IMR-90 (cell line): Measurements from ENCODE around the gene TFAP2B. TPM values are rescaled to one million over a fixed set of nuclear protein-coding genes. Genes with fewer than 3 reads are reported as not detected.

Experiments
- ATAC-seq: fragments of 200-7000 bp; cut with Tn5 transposase; 2 replicates; pipeline ENCODE4 v1.9.1; 2020; ENCODE audit warnings: low read depth, mild to moderate bottlenecking, moderate library complexity
- BruUV-seq: library from RNA; stranded (reverse); fragments of 400-500 nt; replicated peaks from 2 replicates; lab custom pipeline; 2021; lab: Mats Ljungman, UMichigan
- CTCF ChIA-PET: fragments of 300-600 bp; formaldehyde crosslinking; extraction: SDS; loops from one replicate; lab custom pipeline; 2021; ENCODE audit warnings: antibody characterized with exemption; lab: Yijun Ruan, JAX
- POLR2A ChIA-PET: fragments of 300-600 bp; sonication (Branson Sonifier 250); formaldehyde crosslinking; loops from one replicate; lab custom pipeline; 2022; ENCODE audit warnings: antibody characterized with exemption; ENCODE audit not compliant: unreplicated experiment; lab: Charles Lee
- DNase-seq: peaks from one replicate; pipeline ENCODE4 v3.0.0; 2013
- H2AFZ ChIP-seq: replicated peaks from 2 replicates; pipeline ENCODE3; 2013; ENCODE audit warnings: low read length, mild to moderate bottlenecking; ENCODE audit not compliant: poor library complexity
- H2AK5ac ChIP-seq: 2 replicates; pipeline ENCODE4 v1.6.1; 2013; ENCODE audit warnings: low read depth, low read length, inconsistent platforms
- H2AK9ac ChIP-seq: replicated peaks from 2 replicates; pipeline ENCODE3; 2013; ENCODE audit warnings: mild to moderate bottlenecking, low read depth, low read length, moderate library complexity; ENCODE audit not compliant: poor library complexity
- H2BK120ac ChIP-seq: 2 replicates; pipeline ENCODE4 v1.6.1; 2013; ENCODE audit warnings: low read depth, low read length, inconsistent platforms
- H2BK15ac ChIP-seq: 3 replicates; pipeline ENCODE4 v1.6.1; 2013; ENCODE audit warnings: low read depth, low read length, inconsistent platforms
- H2BK20ac ChIP-seq: 2 replicates; pipeline ENCODE4 v1.6.1; 2013; ENCODE audit warnings: low read depth, mild to moderate bottlenecking, inconsistent platforms, low read length, moderate library complexity
- H2BK5ac ChIP-seq: 2 replicates; pipeline ENCODE4 v1.6.1; 2013; ENCODE audit warnings: mild to moderate bottlenecking, low read depth, low read length, inconsistent platforms; ENCODE audit not compliant: poor library complexity, severe bottlenecking
- H3K14ac ChIP-seq: replicated peaks from 2 replicates; pipeline ENCODE4 v1.6.1; 2013; ENCODE audit warnings: low read depth, low read length, inconsistent platforms
- H3K18ac ChIP-seq: 2 replicates; pipeline ENCODE4 v1.6.1; 2013; ENCODE audit warnings: low read depth, low read length, control low read depth
- H3K23ac ChIP-seq: 2 replicates; pipeline ENCODE4 v1.6.1; 2013; ENCODE audit warnings: low read depth, low read length, inconsistent platforms
- H3K27ac ChIP-seq: 2 replicates; pipeline ENCODE4 v1.5.1; 2013; ENCODE audit warnings: mild to moderate bottlenecking, control low read depth, low read length; ENCODE audit not compliant: insufficient read depth
- H3K27me3 ChIP-seq: 2 replicates; pipeline ENCODE4 v1.6.1; 2013; ENCODE audit warnings: low read length; ENCODE audit not compliant: control insufficient read depth, insufficient read depth
- H3K36me3 ChIP-seq: 2 replicates; pipeline ENCODE4 v1.6.1; 2013; ENCODE audit warnings: low read length, mixed read lengths; ENCODE audit not compliant: control insufficient read depth, insufficient read depth
- H3K4ac ChIP-seq: 2 replicates; pipeline ENCODE4 v1.6.1; 2013; ENCODE audit warnings: low read depth, low read length, inconsistent platforms
- H3K4me1 ChIP-seq: 2 replicates; pipeline ENCODE4 v1.6.1; 2013; ENCODE audit warnings: low read length, mixed read lengths; ENCODE audit not compliant: control insufficient read depth, insufficient read depth
- H3K4me2 ChIP-seq: 2 replicates; pipeline ENCODE4 v1.6.1; 2013; ENCODE audit warnings: low read depth, mild to moderate bottlenecking, control low read depth, low read length, moderate library complexity
- H3K4me3 ChIP-seq: 2 replicates; pipeline ENCODE4 v1.5.1; 2013; ENCODE audit warnings: low read depth, mild to moderate bottlenecking, control low read depth, low read length, moderate library complexity; ENCODE audit not compliant: insufficient read depth
- H3K56ac ChIP-seq: 2 replicates; pipeline ENCODE4 v1.6.1; 2013; ENCODE audit warnings: low read length, inconsistent platforms; ENCODE audit not compliant: insufficient read depth; ENCODE audit errors: extremely low read depth
- H3K79me1 ChIP-seq, 2 experiments: 2 replicates each; pipeline ENCODE4 v1.6.1; 2013; ENCODE audit warnings: low read length in 2 of 2, inconsistent platforms in 1 of 2, low read depth in 1 of 2
- H3K9ac ChIP-seq: 2 replicates; pipeline ENCODE4 v1.6.1; 2013; ENCODE audit warnings: low read depth, low read length, control low read depth
- H3K9me1 ChIP-seq: 2 replicates; pipeline ENCODE4 v1.6.1; 2013; ENCODE audit warnings: low read length, inconsistent platforms; ENCODE audit not compliant: insufficient read depth
- H3K9me3 ChIP-seq: 2 replicates; pipeline ENCODE4 v1.6.1; 2013; ENCODE audit warnings: low read length; ENCODE audit not compliant: control insufficient read depth, insufficient read depth
- H4K20me1 ChIP-seq: 2 replicates; pipeline ENCODE4 v1.6.1; 2013; ENCODE audit warnings: low read length, inconsistent platforms; ENCODE audit not compliant: insufficient read depth
- H4K5ac ChIP-seq: 2 replicates; pipeline ENCODE4 v1.6.1; 2013; ENCODE audit warnings: mild to moderate bottlenecking, low read depth, low read length, control low read depth
- H4K8ac ChIP-seq, 2 experiments: 2 replicates each; pipeline ENCODE4 v1.6.1; 2013; ENCODE audit warnings: low read depth in 2 of 2, low read length in 2 of 2, control low read depth in 1 of 2, inconsistent platforms in 1 of 2
- H4K91ac ChIP-seq: 2 replicates; pipeline ENCODE4 v1.6.1; 2013; ENCODE audit warnings: low read depth, low read length, inconsistent platforms; ENCODE audit not compliant: insufficient read depth
- BHLHE40 ChIP-seq: fragments of 150-350 bp; IDR thresholded peaks from 2 replicates; pipeline ENCODE4 v1.6.1; 2016; ENCODE audit warnings: mild to moderate bottlenecking, low read depth, low read length
- MAFK ChIP-seq: IDR thresholded peaks from 2 replicates; pipeline ENCODE4 v1.6.1; 2012; ENCODE audit warnings: low read depth, low read length, improper control_type of control experiment
- MAZ ChIP-seq: IDR thresholded peaks from 2 replicates; pipeline ENCODE4 v1.6.1; 2012; ENCODE audit warnings: low read depth, mild to moderate bottlenecking, low read length, improper control_type of control experiment, moderate library complexity, borderline replicate concordance
- NFE2L2 ChIP-seq: fragments of 150-350 bp; IDR thresholded peaks from 2 replicates; pipeline ENCODE4 v1.6.1; 2016; ENCODE audit warnings: low read depth, mild to moderate bottlenecking, low read length
- RAD21 ChIP-seq: IDR thresholded peaks from 2 replicates; pipeline ENCODE4 v1.6.1; 2012; ENCODE audit warnings: low read length, improper control_type of control experiment
- RFX5 ChIP-seq: IDR thresholded peaks from 2 replicates; pipeline ENCODE4 v1.8.0; 2012; ENCODE audit warnings: low read depth, mild to moderate bottlenecking, low read length, moderate library complexity
- SMC3 ChIP-seq: fragments of 150-350 bp; IDR thresholded peaks from 2 replicates; pipeline ENCODE4 v1.6.1; 2016; ENCODE audit warnings: low read depth, mild to moderate bottlenecking, antibody characterized with exemption, low read length, moderate library complexity
- WGBS, 2 experiments: methylation state at CpG; one replicate each; pipeline versions ENCODE4 v1.1.5 to v1.1.7; 2013; ENCODE audit warnings: missing lambda C conversion rate in 2 of 2; ENCODE audit not compliant: insufficient read length in 1 of 2; ENCODE audit errors: extremely low coverage in 2 of 2; 5-methylcytosine and 5-hydroxymethylcytosine counted together
- dilution Hi-C: fragments of 300-500 bp; cut with HindIII; formaldehyde crosslinking; loops from one replicate; pipeline ENCODE4 v1.14.3; 2018; ENCODE audit warnings: low sequenced_read_pairs; ENCODE audit not compliant: unreplicated experiment
- in situ Hi-C: fragments of 300-500 bp; cut with MboI; formaldehyde crosslinking; loops from 3 replicates; pipeline ENCODE4 v1.14.3; 2019; ENCODE audit warnings: low sequenced_read_pairs, inconsistent platforms, mixed read lengths
- intact Hi-C: fragments of 100-400 bp; cut with micrococcal nuclease; formaldehyde crosslinking; loops from 2 replicates; pipeline ENCODE4 v1.10.0; 2022
- polyA plus RNA-seq, 3 experiments: library from polyadenylated mRNA; depleted of rRNA; stranded (reverse); fragments of >200 nt; gene quantifications; 2 replicates each; pipeline ENCODE4 v1.2.3, GENCODE V29; 2012; ENCODE audit warnings: low replicate concordance in 1 of 3
- total RNA-seq: library from RNA; depleted of rRNA; stranded (reverse); fragments of >200 nt; gene quantifications from 2 replicates; pipeline ENCODE4 v1.2.3, GENCODE V29; 2012
- TF ChIP-seq, protein P1 (sequence below): conservative IDR thresholded peaks from 2 replicates; pipeline ENCODE4 v1.5.1; 2012; ENCODE audit warnings: mild to moderate bottlenecking, low read depth, low read length, improper control_type of control experiment

Gene TFAP2B
- total and polyA plus RNA-seq, 2 of the 4 experiments (the other 2 are of a cell fraction) = not detected

DNA sequence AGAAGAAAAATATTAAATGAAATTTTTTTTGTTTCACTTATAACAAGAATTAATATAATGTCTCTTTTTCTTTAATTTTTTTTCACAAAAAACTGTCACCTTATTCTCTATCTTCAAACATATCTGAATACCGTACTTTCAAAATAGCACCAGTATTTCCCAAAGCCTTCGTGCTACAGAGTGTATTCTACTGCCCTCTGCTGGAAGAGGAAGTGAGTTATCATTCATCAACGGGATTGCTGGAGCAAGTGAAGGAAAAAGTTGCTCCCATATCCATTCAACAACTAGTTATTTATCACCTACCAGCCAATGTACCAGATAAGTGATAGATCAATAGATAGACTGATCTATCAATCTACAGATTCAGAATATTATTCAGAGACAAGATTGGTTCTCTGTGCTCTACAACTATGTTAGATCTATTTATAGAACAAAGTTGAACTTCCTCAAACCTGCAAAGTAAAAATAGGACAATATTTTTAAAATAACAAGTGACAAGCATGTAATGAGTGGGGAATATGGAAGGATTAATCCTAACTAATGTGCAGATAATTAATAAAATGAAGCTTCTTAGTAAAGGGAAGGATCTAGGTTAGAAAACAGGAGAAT is 26.7 kb upstream of the TFAP2B start:
- Histone ChIP-seq H3K14ac (no peak overlapping the region), H4K91ac (no peak overlapping the region), H4K8ac (no peak overlapping the region), H3K9me3 (no peaks in the 10 kb centered on the region), H3K9ac (no peak overlapping the region), H3K36me3 (no peaks in the 10 kb centered on the region), H2BK20ac (no peak overlapping the region), H3K27me3 (no peaks in the 10 kb centered on the region), H4K5ac (no peak overlapping the region), H2AK9ac (no peak overlapping the region), H2AK5ac (no peak overlapping the region), H3K4me3 (no peak overlapping the region), H3K18ac (no peak overlapping the region), H3K27ac (no peak overlapping the region), H3K4me1 (no peaks in the 10 kb centered on the region), H3K23ac (no peak overlapping the region), H3K9me1 (no peaks in the 10 kb centered on the region), H3K56ac (no peak overlapping the region), H3K4ac (no peak overlapping the region), H2BK120ac (no peak overlapping the region), H2BK5ac (no peak overlapping the region), H3K79me1 (no peaks in the 10 kb centered on the region), H2AFZ (no peak overlapping the region), H3K4me2 (no peak overlapping the region), H2BK15ac (no peak overlapping the region), H4K20me1 (no peaks in the 10 kb centered on the region)
- dilution Hi-C loops (no loop called here), intact Hi-C loops (loop anchor here (1.0 kb wide), 1 partner anchor 664 kb away; no protein-coding TSS in a partner anchor), in situ Hi-C loops (no loop called here)
- TF ChIP-seq BHLHE40 (no peak), RAD21 (peak; percentile 51), MAZ (no peak), SMC3 (peak; percentile 28; the same call in 1 of the 2 replicates), NFE2L2 (no peak), RFX5 (no peak), MAFK (no peak)
- TF ChIP-seq, protein P1, sequence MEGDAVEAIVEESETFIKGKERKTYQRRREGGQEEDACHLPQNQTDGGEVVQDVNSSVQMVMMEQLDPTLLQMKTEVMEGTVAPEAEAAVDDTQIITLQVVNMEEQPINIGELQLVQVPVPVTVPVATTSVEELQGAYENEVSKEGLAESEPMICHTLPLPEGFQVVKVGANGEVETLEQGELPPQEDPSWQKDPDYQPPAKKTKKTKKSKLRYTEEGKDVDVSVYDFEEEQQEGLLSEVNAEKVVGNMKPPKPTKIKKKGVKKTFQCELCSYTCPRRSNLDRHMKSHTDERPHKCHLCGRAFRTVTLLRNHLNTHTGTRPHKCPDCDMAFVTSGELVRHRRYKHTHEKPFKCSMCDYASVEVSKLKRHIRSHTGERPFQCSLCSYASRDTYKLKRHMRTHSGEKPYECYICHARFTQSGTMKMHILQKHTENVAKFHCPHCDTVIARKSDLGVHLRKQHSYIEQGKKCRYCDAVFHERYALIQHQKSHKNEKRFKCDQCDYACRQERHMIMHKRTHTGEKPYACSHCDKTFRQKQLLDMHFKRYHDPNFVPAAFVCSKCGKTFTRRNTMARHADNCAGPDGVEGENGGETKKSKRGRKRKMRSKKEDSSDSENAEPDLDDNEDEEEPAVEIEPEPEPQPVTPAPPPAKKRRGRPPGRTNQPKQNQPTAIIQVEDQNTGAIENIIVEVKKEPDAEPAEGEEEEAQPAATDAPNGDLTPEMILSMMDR = peak; percentile 68
- POLR2A ChIA-PET = no interaction called here
- no TSS peak for BruUV-seq
- peak; percentile 30 for DNase-seq
- CTCF ChIA-PET = no interaction called here
- peak; percentile 48; the same call in 1 of the 2 replicates for ATAC-seq
- no CpG with 5 or more reads among the region's 3 CpGs for WGBS, 2 experiments
